Measurements from ENCODE around the gene PLPPR5. TPM values are rescaled to one million over a fixed set of nuclear protein-coding genes. Genes with fewer than 3 reads are reported as not detected.

The PLPPR5 gene
- total and polyA plus RNA-seq, 7 donors: 0.13 to 1.1 (median 0.55) TPM; not detected in 2

DNA sequence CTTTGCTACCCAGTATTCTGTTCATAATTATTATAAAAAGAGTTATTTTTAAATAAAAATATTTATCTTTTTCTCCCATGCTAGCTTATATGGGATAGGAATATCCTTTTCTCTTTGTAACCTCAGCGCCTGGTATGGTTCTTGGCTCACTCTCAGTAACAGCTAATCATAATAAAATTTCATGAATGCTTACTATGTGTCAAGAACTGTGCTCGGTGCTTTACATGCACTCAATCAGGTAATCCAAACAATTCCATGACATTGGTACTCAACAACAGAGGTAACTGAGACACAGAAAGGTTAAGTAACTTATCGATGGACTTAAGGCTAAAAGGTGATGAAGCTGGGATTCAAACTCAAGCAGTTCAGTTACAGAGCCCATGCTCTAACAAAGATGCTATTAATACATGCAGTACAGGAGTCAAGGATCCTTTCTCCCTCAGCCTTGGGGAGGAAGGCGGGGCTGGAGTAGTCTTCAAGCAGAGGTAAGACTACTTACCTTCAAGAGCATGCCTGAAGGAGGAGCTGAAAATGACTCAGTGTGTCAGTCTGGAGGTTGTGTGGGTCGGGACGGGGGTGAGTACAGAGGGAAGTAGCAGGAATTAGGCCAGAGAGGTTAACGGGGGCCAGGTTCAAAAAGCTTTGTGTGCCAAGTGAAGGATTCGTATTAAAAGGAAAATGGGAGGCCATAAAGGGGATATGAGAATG is 73.4 kb downstream of the PLPPR5 start:
- intact Hi-C loops (cut with DNase I): no loop called here
- no peak for DNase-seq

DNA sequence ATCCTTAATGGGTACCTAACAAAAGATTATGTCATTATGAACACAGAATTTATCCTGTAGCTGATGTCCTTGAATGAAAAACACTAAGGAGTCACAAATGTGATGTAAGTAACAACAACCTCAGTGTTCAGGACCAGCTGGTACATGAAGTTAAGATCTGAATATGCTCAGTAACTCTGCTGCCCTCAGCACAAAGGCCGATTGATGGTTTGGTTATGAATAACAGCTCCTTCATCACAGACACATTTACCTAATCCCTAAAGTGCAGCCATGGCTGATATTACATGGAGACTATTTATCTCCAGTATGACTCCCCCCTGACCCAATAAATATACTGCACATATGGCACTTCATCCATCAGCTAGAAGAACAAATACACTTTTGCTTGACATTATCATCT is 75.2 kb downstream of the PLPPR5 start:
- TF ChIP-seq POLR2AphosphoS5 (IDR thresholded peaks at IDR 0.05) (no peak), POLR2A (IDR thresholded peaks at IDR 0.05) (no peak), EP300 (IDR thresholded peaks at IDR 0.05) (no peak)
- TF ChIP-seq, protein P1, sequence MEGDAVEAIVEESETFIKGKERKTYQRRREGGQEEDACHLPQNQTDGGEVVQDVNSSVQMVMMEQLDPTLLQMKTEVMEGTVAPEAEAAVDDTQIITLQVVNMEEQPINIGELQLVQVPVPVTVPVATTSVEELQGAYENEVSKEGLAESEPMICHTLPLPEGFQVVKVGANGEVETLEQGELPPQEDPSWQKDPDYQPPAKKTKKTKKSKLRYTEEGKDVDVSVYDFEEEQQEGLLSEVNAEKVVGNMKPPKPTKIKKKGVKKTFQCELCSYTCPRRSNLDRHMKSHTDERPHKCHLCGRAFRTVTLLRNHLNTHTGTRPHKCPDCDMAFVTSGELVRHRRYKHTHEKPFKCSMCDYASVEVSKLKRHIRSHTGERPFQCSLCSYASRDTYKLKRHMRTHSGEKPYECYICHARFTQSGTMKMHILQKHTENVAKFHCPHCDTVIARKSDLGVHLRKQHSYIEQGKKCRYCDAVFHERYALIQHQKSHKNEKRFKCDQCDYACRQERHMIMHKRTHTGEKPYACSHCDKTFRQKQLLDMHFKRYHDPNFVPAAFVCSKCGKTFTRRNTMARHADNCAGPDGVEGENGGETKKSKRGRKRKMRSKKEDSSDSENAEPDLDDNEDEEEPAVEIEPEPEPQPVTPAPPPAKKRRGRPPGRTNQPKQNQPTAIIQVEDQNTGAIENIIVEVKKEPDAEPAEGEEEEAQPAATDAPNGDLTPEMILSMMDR (IDR thresholded peaks at IDR 0.05): no peak
- no peaks in the 10 kb centered on the region for H3K4me1 ChIP-seq
- intact Hi-C loops (cut with DNase I): no loop called here
- H3K9me3 ChIP-seq: no peaks in the 10 kb centered on the region
- WGBS, 2 donors: 76 to 89% methylated on average over 1 of the region's 1 CpG
- H3K36me3 ChIP-seq: no peaks in the 10 kb centered on the region
- H3K4me3 ChIP-seq: no peak overlapping the region
- no peak for DNase-seq
- no peaks in the 10 kb centered on the region for H3K27me3 ChIP-seq
- H3K27ac ChIP-seq: no peak overlapping the region

More for the DNA sequence above, 73.4 kb downstream of the PLPPR5 start:
- Histone ChIP-seq H3K36me3 (no peaks in the 10 kb centered on the region), H3K4me1 (no peaks in the 10 kb centered on the region), H3K27me3 (no peaks in the 10 kb centered on the region), H3K9me3 (no peaks in the 10 kb centered on the region), H3K27ac (no peak overlapping the region), H3K4me3 (no peak overlapping the region)
- WGBS, 2 donors: 85 to 88% methylated on average over 8 of the region's 8 CpGs
- TF ChIP-seq, protein P1 (IDR thresholded peaks at IDR 0.05): no peak
- TF ChIP-seq EP300 (IDR thresholded peaks at IDR 0.05) (no peak), POLR2AphosphoS5 (IDR thresholded peaks at IDR 0.05) (no peak), POLR2A (IDR thresholded peaks at IDR 0.05) (no peak)

GRCh38 chr1:98926597-98926996 is 78.1 kb downstream of the PLPPR5 start:
- no peak overlapping the region for H3K27ac ChIP-seq
- TF ChIP-seq POLR2A (IDR thresholded peaks at IDR 0.05) (no peak), EP300 (IDR thresholded peaks at IDR 0.05) (no peak), POLR2AphosphoS5 (IDR thresholded peaks at IDR 0.05) (no peak)
- intact Hi-C loops (cut with DNase I): no loop called here
- no peaks in the 10 kb centered on the region for H3K4me1 ChIP-seq
- no peak for DNase-seq
- no peaks in the 10 kb centered on the region for H3K36me3 ChIP-seq
- no peaks in the 10 kb centered on the region for H3K27me3 ChIP-seq
- 66 to 78% methylated on average over 4 of the region's 4 CpGs for WGBS, 2 donors
- no peaks in the 10 kb centered on the region for H3K9me3 ChIP-seq
- no peak overlapping the region for H3K4me3 ChIP-seq

- Histone ChIP-seq H3K4me3 (no peak overlapping the region), H3K36me3 (no peaks in the 10 kb centered on the region), H3K27ac (no peak overlapping the region), H3K9me3 (no peaks in the 10 kb centered on the region), H3K27me3 (no peaks in the 10 kb centered on the region), H3K4me1 (no peaks in the 10 kb centered on the region)
- intact Hi-C loops (cut with DNase I): no loop called here
- TF ChIP-seq, protein P1 (IDR thresholded peaks at IDR 0.05): no peak
- TF ChIP-seq POLR2A (IDR thresholded peaks at IDR 0.05) (no peak), EP300 (IDR thresholded peaks at IDR 0.05) (no peak), POLR2AphosphoS5 (IDR thresholded peaks at IDR 0.05) (no peak)
- 81 to 88% methylated on average over 1 of the region's 1 CpG for WGBS, 2 donors
- DNase-seq: no peak
Observed at GRCh38 chr1:98924977-98925376, 79.7 kb downstream of the PLPPR5 start.

- Histone ChIP-seq H3K27ac (no peak overlapping the region), H3K9me3 (no peaks in the 10 kb centered on the region), H3K4me1 (no peaks in the 10 kb centered on the region), H3K27me3 (no peaks in the 10 kb centered on the region), H3K36me3 (no peaks in the 10 kb centered on the region), H3K4me3 (no peak overlapping the region)
- 90% methylated on average over 4 of the region's 4 CpGs for WGBS, 2 donors
- intact Hi-C loops (cut with DNase I): no loop called here
- TF ChIP-seq, protein P1 (IDR thresholded peaks at IDR 0.05): no peak
- TF ChIP-seq POLR2A (IDR thresholded peaks at IDR 0.05) (no peak), POLR2AphosphoS5 (IDR thresholded peaks at IDR 0.05) (no peak), EP300 (IDR thresholded peaks at IDR 0.05) (no peak)
- DNase-seq: no peak
Observed at GRCh38 chr1:98923667-98924066, 81.0 kb downstream of the PLPPR5 start.

Measured in sigmoid colon (tissue), 7 donors.